Endometrium (tissue), 2 donors: ENCODE data around the gene ARL17B.
"Not testable (repeated sequence)": the region's sequence is repeated elsewhere in the genome, so short reads cannot be mapped to it uniquely, and the experiment has no call there.

Experiments used
- FAIRE-seq: peaks from 2 replicates; lab custom pipeline; 2012; peaks lifted over from hg19 to GRCh38; lab: Jason Lieb, UNC
- donor health status: control.
- donor health status: control.

The ARL17B gene

GRCh38 chr17:46287587-46287986 lies 74.0 kb downstream of the ARL17B start:
- FAIRE-seq: not testable (repeated sequence)

GRCh38 chr17:46286764-46287221 lies 74.8 kb downstream of the ARL17B start:
- peak; percentile 4 for FAIRE-seq

GRCh38 chr17:46285500-46285899 lies 76.1 kb downstream of the ARL17B start:
- FAIRE-seq: not testable (repeated sequence)

GRCh38 chr17:46284467-46284866 lies 77.1 kb downstream of the ARL17B start:
- FAIRE-seq: not testable (repeated sequence)

GRCh38 chr17:46282635-46283034 lies 78.9 kb downstream of the ARL17B start:
- not testable (repeated sequence) for FAIRE-seq

- FAIRE-seq: not testable (repeated sequence)
These were observed 80.2 kb downstream of the ARL17B start for GRCh38 chr17:46281336-46281735.

GRCh38 chr17:46276728-46277479 lies 84.7 kb downstream of the ARL17B start:
- not testable (repeated sequence) for FAIRE-seq

GRCh38 chr17:46274238-46274637 lies 87.3 kb downstream of the ARL17B start:
- no peak for FAIRE-seq

- no peak for FAIRE-seq
These were observed 87.9 kb downstream of the ARL17B start for GRCh38 chr17:46273541-46274236.

- FAIRE-seq: no peak
These were observed 91.5 kb downstream of the ARL17B start for GRCh38 chr17:46270032-46270431.

- no peak for FAIRE-seq
These were observed 94.7 kb downstream of the ARL17B start for GRCh38 chr17:46266656-46267544.

- FAIRE-seq: not testable (repeated sequence)
These were observed 95.4 kb downstream of the ARL17B start for GRCh38 chr17:46266063-46266655.

- FAIRE-seq: no peak
These were observed 96.9 kb downstream of the ARL17B start for GRCh38 chr17:46264456-46265198.

GRCh38 chr17:46262271-46262670 lies 99.3 kb downstream of the ARL17B start:
- no peak for FAIRE-seq

- not testable (repeated sequence) for FAIRE-seq
These were observed 101.5 kb downstream of the ARL17B start for GRCh38 chr17:46259845-46260661.

- not testable (repeated sequence) for FAIRE-seq
These were observed 105.2 kb downstream of the ARL17B start for GRCh38 chr17:46256369-46256768.

- not testable (repeated sequence) for FAIRE-seq
These were observed 107.4 kb downstream of the ARL17B start for GRCh38 chr17:46254215-46254614.

GRCh38 chr17:46253722-46254121 lies 107.8 kb downstream of the ARL17B start:
- FAIRE-seq: not testable (repeated sequence)

- FAIRE-seq: not testable (repeated sequence)
These were observed 108.8 kb downstream of the ARL17B start for GRCh38 chr17:46252804-46253203.

GRCh38 chr17:46249153-46249552 lies 112.4 kb downstream of the ARL17B start:
- not testable (repeated sequence) for FAIRE-seq
